ENCODE results near the gene HSD17B12.

Gene HSD17B12

DNA sequence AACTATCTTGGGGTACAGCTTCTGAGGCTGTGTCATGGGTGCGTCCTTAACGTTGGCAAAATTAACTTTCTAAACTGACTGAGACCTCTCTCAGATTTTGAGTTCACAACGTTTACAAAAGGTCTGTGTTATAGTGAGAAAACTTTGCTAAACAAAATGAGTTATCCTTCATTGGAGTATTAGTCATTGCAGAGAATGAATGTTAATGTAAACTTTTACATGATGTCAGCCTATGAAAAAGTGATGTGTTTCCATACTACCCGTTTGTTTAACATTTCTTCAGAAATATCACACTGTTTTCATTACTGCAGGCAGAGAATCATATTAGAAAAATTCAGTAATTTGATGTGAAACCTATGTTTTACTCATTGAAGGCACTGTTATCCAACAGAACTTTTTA, 32.1 kb downstream of the HSD17B12 start:
- TF ChIP-seq, protein P1, sequence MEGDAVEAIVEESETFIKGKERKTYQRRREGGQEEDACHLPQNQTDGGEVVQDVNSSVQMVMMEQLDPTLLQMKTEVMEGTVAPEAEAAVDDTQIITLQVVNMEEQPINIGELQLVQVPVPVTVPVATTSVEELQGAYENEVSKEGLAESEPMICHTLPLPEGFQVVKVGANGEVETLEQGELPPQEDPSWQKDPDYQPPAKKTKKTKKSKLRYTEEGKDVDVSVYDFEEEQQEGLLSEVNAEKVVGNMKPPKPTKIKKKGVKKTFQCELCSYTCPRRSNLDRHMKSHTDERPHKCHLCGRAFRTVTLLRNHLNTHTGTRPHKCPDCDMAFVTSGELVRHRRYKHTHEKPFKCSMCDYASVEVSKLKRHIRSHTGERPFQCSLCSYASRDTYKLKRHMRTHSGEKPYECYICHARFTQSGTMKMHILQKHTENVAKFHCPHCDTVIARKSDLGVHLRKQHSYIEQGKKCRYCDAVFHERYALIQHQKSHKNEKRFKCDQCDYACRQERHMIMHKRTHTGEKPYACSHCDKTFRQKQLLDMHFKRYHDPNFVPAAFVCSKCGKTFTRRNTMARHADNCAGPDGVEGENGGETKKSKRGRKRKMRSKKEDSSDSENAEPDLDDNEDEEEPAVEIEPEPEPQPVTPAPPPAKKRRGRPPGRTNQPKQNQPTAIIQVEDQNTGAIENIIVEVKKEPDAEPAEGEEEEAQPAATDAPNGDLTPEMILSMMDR (IDR thresholded peaks at IDR 0.05; ENCODE audit: low read depth, low read length, missing control alignments), result no peak
- no peak overlapping the region for H3K4me3 ChIP-seq (ENCODE audit: low read depth, low read length)
- DNase-seq (ENCODE audit: low read depth), result no peak

DNA sequence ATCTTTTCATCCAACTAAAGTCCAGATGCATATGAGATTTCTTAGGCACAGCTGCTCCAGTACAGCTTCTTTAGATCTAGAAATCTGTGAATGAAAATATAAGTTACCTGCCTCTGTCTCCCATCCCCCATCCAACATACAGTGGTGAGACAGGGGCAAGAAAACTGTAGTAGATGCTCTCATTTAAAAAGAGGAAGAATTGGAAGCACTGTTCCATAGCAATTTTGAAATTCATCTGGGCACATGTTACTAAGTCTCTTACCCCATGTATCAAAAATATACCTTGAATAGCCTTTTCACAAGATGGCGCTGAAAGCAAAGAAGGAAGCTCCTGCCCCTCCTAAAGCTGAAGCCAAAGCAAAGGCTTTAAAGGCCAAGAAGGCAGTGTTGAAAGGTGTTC, 37.8 kb downstream of the HSD17B12 start:
- no peak overlapping the region for H3K4me3 ChIP-seq (ENCODE audit: low read depth, low read length)
- TF ChIP-seq, protein P1 (IDR thresholded peaks at IDR 0.05; ENCODE audit: low read depth, low read length, missing control alignments), result no peak
- DNase-seq (ENCODE audit: low read depth), result no peak

DNA sequence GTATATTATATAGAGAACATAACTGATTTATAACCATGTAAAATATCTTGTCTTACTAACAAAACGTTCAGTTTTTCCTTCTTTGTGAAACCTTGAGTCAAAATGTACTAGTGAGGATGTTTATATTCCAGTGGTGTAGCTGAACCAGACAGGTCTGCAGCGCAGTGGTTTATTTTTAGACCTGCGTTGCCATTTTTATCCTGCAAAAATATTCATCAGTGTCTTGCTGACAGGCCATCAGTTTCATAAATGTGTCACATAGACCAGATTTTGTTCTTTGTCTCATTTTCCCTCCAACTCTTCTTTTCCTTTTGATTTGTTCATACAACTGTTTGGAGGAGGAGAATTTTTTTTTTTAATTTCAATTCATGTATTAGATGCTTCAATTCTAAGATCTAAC, 43.1 kb downstream of the HSD17B12 start:
- DNase-seq (ENCODE audit: low read depth), result no peak
- TF ChIP-seq, protein P1 (IDR thresholded peaks at IDR 0.05; ENCODE audit: low read depth, low read length, missing control alignments), result no peak
- no peak overlapping the region for H3K4me3 ChIP-seq (ENCODE audit: low read depth, low read length)

DNA sequence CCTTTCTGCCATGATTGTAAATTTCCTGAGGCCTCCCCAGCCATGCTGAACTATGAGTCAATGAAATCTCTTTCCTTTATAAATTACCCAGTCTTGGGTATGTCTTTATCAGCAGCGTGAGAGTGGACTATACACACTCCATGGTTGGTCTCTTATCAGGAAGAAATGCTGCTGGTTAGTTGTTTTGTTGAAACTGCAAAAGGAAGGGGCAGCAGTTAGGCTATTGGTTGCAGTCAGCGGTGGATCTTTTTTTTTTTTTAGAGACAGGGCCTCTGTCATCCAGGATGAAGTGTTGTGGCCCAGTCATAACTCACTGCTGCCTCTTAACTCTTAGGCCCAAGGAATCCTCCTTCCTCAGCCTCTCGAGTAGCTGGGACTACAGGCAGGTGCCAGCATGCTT, 51.7 kb downstream of the HSD17B12 start:
- no peak for DNase-seq (ENCODE audit: low read depth)
- H3K4me3 ChIP-seq (ENCODE audit: low read depth, low read length), result no peak overlapping the region
- TF ChIP-seq, protein P1 (IDR thresholded peaks at IDR 0.05; ENCODE audit: low read depth, low read length, missing control alignments), result no peak

DNA sequence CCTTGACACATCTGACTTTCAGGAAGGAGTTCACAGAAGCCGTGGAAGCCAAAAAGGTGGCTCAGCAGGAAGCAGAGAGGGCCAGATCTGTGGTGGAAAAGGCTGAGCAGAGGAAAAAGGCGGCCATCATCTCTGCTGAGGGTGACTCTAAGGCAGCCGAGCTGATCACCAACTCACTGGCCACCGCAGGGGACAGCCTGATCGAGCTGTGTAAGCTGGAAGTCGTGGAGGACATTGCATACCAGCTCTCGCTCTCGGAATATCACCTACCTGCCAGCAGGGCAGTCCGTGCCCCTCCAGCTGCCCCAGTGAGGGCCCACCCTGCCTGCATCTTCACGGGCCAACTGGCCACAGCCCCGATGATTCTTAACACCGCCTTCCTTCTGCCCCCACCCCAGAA, 53.7 kb downstream of the HSD17B12 start:
- TF ChIP-seq, protein P1 (IDR thresholded peaks at IDR 0.05; ENCODE audit: low read depth, low read length, missing control alignments), result no peak
- DNase-seq (ENCODE audit: low read depth), result no peak
- no peak overlapping the region for H3K4me3 ChIP-seq (ENCODE audit: low read depth, low read length)

DNA sequence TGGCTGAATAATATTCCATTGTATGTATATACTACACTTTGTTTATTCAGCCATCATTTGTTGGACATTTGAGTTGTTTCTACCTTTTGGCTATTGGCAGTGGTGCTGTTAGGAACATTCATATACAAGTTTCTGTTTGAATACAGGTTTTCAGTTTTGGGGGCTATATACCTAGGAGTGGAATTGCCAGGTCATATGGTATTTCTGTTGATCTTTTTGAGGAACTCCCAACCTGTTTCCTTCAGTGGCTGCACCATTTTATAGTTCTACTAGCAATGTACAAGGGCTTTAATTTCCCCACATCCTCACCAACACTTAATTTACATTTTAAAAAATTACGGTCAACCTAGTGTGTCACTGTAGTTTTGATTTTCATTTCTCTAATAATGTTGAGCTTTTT, 54.6 kb downstream of the HSD17B12 start:
- TF ChIP-seq, protein P1 (IDR thresholded peaks at IDR 0.05; ENCODE audit: low read depth, low read length, missing control alignments), result no peak
- no peak overlapping the region for H3K4me3 ChIP-seq (ENCODE audit: low read depth, low read length)
- no peak for DNase-seq (ENCODE audit: low read depth)

DNA sequence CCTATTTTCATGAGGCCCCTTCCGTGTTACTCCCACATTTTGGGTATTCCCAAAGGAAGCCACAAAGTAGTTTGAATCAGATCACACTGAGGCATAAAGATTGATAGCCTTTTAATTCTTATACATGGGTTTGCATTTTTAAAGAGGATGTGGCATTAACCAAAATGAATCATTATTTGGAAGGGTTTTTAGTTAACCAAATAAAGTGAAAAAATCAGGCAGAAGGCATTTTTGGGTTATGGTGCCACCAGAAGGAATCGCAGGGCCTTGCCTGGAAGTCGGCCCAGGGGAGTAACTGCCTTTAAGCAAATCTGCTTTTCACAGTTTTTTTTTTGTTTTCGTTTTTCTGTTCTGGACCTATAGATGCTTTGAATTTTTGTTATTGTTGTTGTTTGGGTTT, 55.4 kb downstream of the HSD17B12 start:
- no peak overlapping the region for H3K4me3 ChIP-seq (ENCODE audit: low read depth, low read length)
- TF ChIP-seq, protein P1 (IDR thresholded peaks at IDR 0.05; ENCODE audit: low read depth, low read length, missing control alignments), result no peak
- DNase-seq (ENCODE audit: low read depth), result no peak

Measured in GM12864 (cell line).